ENCODE measurements around the gene ELN.

GRCh38 chr7:74018246-74018895 is 9.6 kb upstream of the ELN start:
- TF ChIP-seq CTCF (IDR thresholded peaks at IDR 0.05) (no peak), POLR2A (IDR thresholded peaks at IDR 0.05) (no peak)
